ENCODE measurements around the gene GPAT3.

- TF ChIP-seq CTCF (IDR thresholded peaks at IDR 0.05) = no peak
- TF ChIP-seq POLR2A (IDR thresholded peaks at IDR 0.05) = no peak
Measured at GRCh38 chr4:83558059-83558653, 22.2 kb downstream of the GPAT3 start.
